Neural cell (in vitro differentiated cells): ENCODE measurements around the gene AGBL4. TPM values are rescaled to one million over a fixed set of nuclear protein-coding genes. Genes with fewer than 3 reads are reported as not detected.

ENCODE experiments used
- H2AFZ ChIP-seq: fragments of 200-600, 300-800 bp; sonication (generic), shearing (Covaris generic); 2 replicates; pipeline ENCODE4 v1.6.0; 2014; ENCODE audit warnings: low read depth, mild to moderate bottlenecking, antibody characterized with exemption, low read length, moderate library complexity
- H3F3A ChIP-seq: fragments of 200-600 bp; shearing (Covaris generic); 2 replicates; pipeline ENCODE4 v1.6.1; 2016; ENCODE audit warnings: mild to moderate bottlenecking, moderate library complexity, mixed read lengths, antibody characterized with exemption, low read length; ENCODE audit not compliant: insufficient read depth, poor library complexity, severe bottlenecking
- H3K27ac ChIP-seq: fragments of 200-600, 300-800 bp; sonication (generic), shearing (Covaris generic); 2 replicates; pipeline ENCODE4 v1.5.1; 2014; ENCODE audit warnings: mild to moderate bottlenecking, low read length, moderate library complexity
- H3K27me3 ChIP-seq: fragments of 300-800, 200-600 bp; sonication (generic), shearing (Covaris generic); 2 replicates; pipeline ENCODE4 v1.6.0; 2014; ENCODE audit warnings: mild to moderate bottlenecking, low read depth, low read length, moderate library complexity; ENCODE audit not compliant: insufficient read depth
- H3K36me3 ChIP-seq: fragments of 300-800, 200-600 bp; sonication (generic), shearing (Covaris generic); 2 replicates; pipeline ENCODE4 v1.5.1; 2014; ENCODE audit warnings: mild to moderate bottlenecking, antibody characterized with exemption, low read length, moderate library complexity; ENCODE audit not compliant: insufficient read depth
- H3K4me2 ChIP-seq: fragments of 300-800, 200-600 bp; sonication (generic), shearing (Covaris generic); 2 replicates; pipeline ENCODE4 v1.6.0; 2014; ENCODE audit warnings: mild to moderate bottlenecking, low read length
- H3K4me3 ChIP-seq: fragments of 300-800, 200-600 bp; sonication (generic), shearing (Covaris generic); 2 replicates; pipeline ENCODE4 v1.5.1; 2014; ENCODE audit warnings: mild to moderate bottlenecking, low read length, moderate library complexity
- H3K79me2 ChIP-seq: fragments of 200-600 bp; shearing (Covaris generic); replicated peaks from 2 replicates; pipeline ENCODE4 v1.6.0; 2014; ENCODE audit warnings: mild to moderate bottlenecking, low read length, moderate library complexity; ENCODE audit not compliant: insufficient read depth
- H3K9ac ChIP-seq: fragments of 300-800, 200-600 bp; sonication (generic), shearing (Covaris generic); 2 replicates; pipeline ENCODE4 v1.6.1; 2016; ENCODE audit warnings: mild to moderate bottlenecking, low read length, mixed read lengths
- H3K9me2 ChIP-seq: fragments of 200-600 bp; shearing (Covaris generic); 2 replicates; pipeline ENCODE4 v1.6.1; 2016; ENCODE audit warnings: mild to moderate bottlenecking, low read length, mixed read lengths; ENCODE audit not compliant: insufficient read depth
- H3K9me3 ChIP-seq: fragments of 200-600, 300-800 bp; sonication (generic), shearing (Covaris generic); 2 replicates; pipeline ENCODE4 v1.6.1; 2016; ENCODE audit warnings: mild to moderate bottlenecking, mixed run types, low read length, moderate library complexity, mixed read lengths
- H4K20me1 ChIP-seq: fragments of 200-600 bp; shearing (Covaris generic); 2 replicates; pipeline ENCODE4 v1.6.1; 2016; ENCODE audit warnings: mild to moderate bottlenecking, mixed run types; ENCODE audit not compliant: insufficient read depth
- EP300 ChIP-seq: fragments of 450-650 bp; conservative IDR thresholded peaks from 2 replicates; pipeline ENCODE4 v1.6.1; 2014; ENCODE audit warnings: antibody characterized with exemption, mild to moderate bottlenecking, moderate library complexity; ENCODE audit not compliant: poor library complexity, severe bottlenecking
- EZH2 ChIP-seq: fragments of 200-600, 300-800 bp; shearing (Covaris generic), sonication (generic); IDR thresholded peaks from 2 replicates; pipeline ENCODE4 v1.6.1; 2014; ENCODE audit warnings: antibody characterized with exemption, low read length, borderline replicate concordance, mild to moderate bottlenecking; ENCODE audit not compliant: insufficient read depth, poor library complexity, severe bottlenecking
- MXI1 ChIP-seq: fragments of 450-650 bp; conservative IDR thresholded peaks from 2 replicates; pipeline ENCODE4 v1.6.1; 2014; ENCODE audit warnings: antibody characterized with exemption, mild to moderate bottlenecking; ENCODE audit not compliant: poor library complexity, severe bottlenecking
- POLR2AphosphoS5 ChIP-seq: IDR thresholded peaks from 2 replicates; pipeline ENCODE4 v1.6.1; 2012
- RAD21 ChIP-seq: fragments of 450-650 bp; conservative IDR thresholded peaks from 2 replicates; pipeline ENCODE4 v1.6.1; 2014; ENCODE audit warnings: antibody characterized with exemption, mild to moderate bottlenecking, moderate library complexity
- SMC3 ChIP-seq: fragments of 450-650 bp; conservative IDR thresholded peaks from 2 replicates; pipeline ENCODE4 v1.6.1; 2014; ENCODE audit warnings: antibody characterized with exemption, mild to moderate bottlenecking, moderate library complexity; ENCODE audit not compliant: poor library complexity
- TAF1 ChIP-seq: IDR thresholded peaks from 2 replicates; pipeline ENCODE4 v1.6.1; 2012; ENCODE audit warnings: low read depth
- polyA plus RNA-seq: library from polyadenylated mRNA; depleted of rRNA; stranded (reverse); fragments of >200 nt; gene quantifications from 2 replicates; pipeline ENCODE4 v1.2.3, GENCODE V29; 2014
- TF ChIP-seq, protein P1 (sequence below): IDR thresholded peaks from 2 replicates; pipeline ENCODE4 v1.6.1; 2012; ENCODE audit warnings: borderline replicate concordance
- TF ChIP-seq, protein P2 (sequence below): fragments of 450-650 bp; IDR thresholded peaks from 2 replicates; pipeline ENCODE4 v1.5.1; 2014; ENCODE audit warnings: antibody characterized with exemption, mild to moderate bottlenecking, moderate library complexity; ENCODE audit not compliant: poor library complexity, severe bottlenecking

Gene AGBL4
- polyA plus RNA-seq, 1 donor from 2014 or later, result 1.3 TPM

DNA sequence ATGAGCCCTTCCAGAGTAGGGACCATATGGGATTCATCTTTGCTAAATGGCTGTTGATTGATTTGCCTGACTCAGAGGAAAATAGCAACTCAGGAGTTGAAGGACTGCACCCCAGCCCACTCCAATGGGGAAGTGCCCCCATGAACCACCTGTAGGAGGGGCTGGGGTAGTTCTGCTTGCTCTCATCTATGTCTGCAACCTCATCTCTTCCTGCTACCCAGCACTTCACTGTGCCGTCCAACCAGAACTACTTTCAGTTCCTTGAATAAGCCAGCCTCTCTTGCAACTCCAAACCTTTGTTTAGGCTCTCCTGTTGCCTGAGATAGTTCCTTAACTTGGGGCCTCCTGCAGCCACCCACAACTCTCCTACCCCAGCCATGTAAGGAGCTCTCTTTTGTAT lies 1273.6 kb downstream of the AGBL4 start:
- Histone ChIP-seq H3F3A (no peaks in the 10 kb centered on the region), H3K4me3 (no peak overlapping the region), H3K9ac (no peak overlapping the region), H3K27me3 (no peaks in the 10 kb centered on the region), H3K79me2 (peaks cover 4% of the 10 kb centered on the region), H3K4me2 (no peak overlapping the region), H3K36me3 (peaks cover 11% of the 10 kb centered on the region), H3K27ac (no peak overlapping the region), H4K20me1 (no peaks in the 10 kb centered on the region), H3K9me2 (no peaks in the 10 kb centered on the region), H2AFZ (no peak overlapping the region), H3K9me3 (no peaks in the 10 kb centered on the region)
- TF ChIP-seq MXI1 (no peak), POLR2AphosphoS5 (no peak), EP300 (no peak), RAD21 (no peak), SMC3 (no peak), EZH2 (no peak), TAF1 (no peak)
- TF ChIP-seq, protein P1, sequence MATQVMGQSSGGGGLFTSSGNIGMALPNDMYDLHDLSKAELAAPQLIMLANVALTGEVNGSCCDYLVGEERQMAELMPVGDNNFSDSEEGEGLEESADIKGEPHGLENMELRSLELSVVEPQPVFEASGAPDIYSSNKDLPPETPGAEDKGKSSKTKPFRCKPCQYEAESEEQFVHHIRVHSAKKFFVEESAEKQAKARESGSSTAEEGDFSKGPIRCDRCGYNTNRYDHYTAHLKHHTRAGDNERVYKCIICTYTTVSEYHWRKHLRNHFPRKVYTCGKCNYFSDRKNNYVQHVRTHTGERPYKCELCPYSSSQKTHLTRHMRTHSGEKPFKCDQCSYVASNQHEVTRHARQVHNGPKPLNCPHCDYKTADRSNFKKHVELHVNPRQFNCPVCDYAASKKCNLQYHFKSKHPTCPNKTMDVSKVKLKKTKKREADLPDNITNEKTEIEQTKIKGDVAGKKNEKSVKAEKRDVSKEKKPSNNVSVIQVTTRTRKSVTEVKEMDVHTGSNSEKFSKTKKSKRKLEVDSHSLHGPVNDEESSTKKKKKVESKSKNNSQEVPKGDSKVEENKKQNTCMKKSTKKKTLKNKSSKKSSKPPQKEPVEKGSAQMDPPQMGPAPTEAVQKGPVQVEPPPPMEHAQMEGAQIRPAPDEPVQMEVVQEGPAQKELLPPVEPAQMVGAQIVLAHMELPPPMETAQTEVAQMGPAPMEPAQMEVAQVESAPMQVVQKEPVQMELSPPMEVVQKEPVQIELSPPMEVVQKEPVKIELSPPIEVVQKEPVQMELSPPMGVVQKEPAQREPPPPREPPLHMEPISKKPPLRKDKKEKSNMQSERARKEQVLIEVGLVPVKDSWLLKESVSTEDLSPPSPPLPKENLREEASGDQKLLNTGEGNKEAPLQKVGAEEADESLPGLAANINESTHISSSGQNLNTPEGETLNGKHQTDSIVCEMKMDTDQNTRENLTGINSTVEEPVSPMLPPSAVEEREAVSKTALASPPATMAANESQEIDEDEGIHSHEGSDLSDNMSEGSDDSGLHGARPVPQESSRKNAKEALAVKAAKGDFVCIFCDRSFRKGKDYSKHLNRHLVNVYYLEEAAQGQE, result no peak
- TF ChIP-seq, protein P2, sequence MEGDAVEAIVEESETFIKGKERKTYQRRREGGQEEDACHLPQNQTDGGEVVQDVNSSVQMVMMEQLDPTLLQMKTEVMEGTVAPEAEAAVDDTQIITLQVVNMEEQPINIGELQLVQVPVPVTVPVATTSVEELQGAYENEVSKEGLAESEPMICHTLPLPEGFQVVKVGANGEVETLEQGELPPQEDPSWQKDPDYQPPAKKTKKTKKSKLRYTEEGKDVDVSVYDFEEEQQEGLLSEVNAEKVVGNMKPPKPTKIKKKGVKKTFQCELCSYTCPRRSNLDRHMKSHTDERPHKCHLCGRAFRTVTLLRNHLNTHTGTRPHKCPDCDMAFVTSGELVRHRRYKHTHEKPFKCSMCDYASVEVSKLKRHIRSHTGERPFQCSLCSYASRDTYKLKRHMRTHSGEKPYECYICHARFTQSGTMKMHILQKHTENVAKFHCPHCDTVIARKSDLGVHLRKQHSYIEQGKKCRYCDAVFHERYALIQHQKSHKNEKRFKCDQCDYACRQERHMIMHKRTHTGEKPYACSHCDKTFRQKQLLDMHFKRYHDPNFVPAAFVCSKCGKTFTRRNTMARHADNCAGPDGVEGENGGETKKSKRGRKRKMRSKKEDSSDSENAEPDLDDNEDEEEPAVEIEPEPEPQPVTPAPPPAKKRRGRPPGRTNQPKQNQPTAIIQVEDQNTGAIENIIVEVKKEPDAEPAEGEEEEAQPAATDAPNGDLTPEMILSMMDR, result no peak

DNA sequence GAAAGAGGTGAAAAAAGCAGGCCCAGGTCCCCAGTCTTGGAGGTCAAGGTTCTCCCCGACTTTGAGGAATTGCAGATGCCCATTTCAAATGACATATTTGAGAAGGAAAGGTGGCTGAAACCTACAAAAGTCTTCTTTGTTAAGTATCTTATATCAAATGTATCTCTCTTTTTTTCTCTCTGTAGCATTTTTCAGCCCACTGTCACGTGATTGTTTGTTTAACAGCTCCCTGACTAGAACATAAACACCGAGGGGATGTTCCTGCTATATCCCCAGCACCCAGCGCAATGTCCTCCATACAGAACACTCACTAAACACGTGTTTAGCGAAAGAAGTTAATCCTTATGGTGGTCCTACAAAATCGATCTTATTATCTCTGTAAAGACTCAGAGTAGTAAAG lies 1274.7 kb downstream of the AGBL4 start:
- Histone ChIP-seq H3K36me3 (peaks cover 11% of the 10 kb centered on the region), H3F3A (no peaks in the 10 kb centered on the region), H3K9ac (no peak overlapping the region), H2AFZ (no peak overlapping the region), H3K79me2 (peaks cover 4% of the 10 kb centered on the region), H3K9me3 (no peaks in the 10 kb centered on the region), H3K27ac (no peak overlapping the region), H3K4me2 (no peak overlapping the region), H3K27me3 (no peaks in the 10 kb centered on the region), H3K4me3 (no peak overlapping the region), H4K20me1 (no peaks in the 10 kb centered on the region), H3K9me2 (no peaks in the 10 kb centered on the region)
- TF ChIP-seq POLR2AphosphoS5, result no peak
- TF ChIP-seq, protein P2, result no peak
- TF ChIP-seq RAD21, result no peak
